ENCODE measurements around the gene RAB21. TPM values are rescaled to one million over a fixed set of nuclear protein-coding genes. Genes with fewer than 3 reads are reported as not detected.
"Not testable (repeated sequence)": the region's sequence is repeated elsewhere in the genome, so short reads cannot be mapped to it uniquely, and the experiment has no call there.

RAB21 gene
- total RNA-seq, 2 donors from 2014 or later: 63.8 to 75.8 TPM

DNA sequence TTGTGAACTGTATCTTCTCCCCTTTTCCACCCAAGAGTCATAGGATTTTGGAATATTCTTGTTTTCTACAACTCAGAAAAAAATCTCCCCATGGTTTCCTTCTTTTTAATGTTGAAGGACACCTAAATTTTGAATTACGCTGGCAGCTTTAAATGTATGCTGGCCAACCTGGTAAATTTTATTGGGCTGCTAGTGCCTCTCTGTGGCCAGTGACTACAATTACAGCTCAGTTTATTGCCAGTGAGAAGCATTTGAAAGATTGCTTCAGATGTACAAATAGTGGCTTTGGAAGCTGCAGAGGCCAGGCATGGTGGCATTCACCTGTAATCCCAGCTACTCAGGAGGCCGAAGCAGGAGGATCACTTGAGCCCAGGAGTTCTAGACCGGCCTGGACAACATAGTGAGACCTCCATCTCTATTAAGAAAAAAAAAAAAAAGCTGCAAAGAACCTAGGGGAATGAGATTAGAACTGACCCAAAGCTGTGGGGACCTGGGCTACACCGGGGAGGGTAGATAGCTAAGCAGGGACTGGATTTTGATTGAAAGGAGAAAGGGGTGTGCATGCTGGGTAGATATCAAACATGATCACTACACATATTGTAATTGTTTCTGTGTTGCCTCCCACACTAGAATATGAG is 7.6 kb upstream of the RAB21 start:
- ATAC-seq: peak; percentile 91
- intact Hi-C loops (cut with DNase I, micrococcal nuclease): loop anchor here in 1 of 2 donors (5.0 kb wide), 1 partner anchor 330 kb away; no protein-coding TSS in a partner anchor
- peak in 1 of 2 donors; percentile 34 for DNase-seq

DNA sequence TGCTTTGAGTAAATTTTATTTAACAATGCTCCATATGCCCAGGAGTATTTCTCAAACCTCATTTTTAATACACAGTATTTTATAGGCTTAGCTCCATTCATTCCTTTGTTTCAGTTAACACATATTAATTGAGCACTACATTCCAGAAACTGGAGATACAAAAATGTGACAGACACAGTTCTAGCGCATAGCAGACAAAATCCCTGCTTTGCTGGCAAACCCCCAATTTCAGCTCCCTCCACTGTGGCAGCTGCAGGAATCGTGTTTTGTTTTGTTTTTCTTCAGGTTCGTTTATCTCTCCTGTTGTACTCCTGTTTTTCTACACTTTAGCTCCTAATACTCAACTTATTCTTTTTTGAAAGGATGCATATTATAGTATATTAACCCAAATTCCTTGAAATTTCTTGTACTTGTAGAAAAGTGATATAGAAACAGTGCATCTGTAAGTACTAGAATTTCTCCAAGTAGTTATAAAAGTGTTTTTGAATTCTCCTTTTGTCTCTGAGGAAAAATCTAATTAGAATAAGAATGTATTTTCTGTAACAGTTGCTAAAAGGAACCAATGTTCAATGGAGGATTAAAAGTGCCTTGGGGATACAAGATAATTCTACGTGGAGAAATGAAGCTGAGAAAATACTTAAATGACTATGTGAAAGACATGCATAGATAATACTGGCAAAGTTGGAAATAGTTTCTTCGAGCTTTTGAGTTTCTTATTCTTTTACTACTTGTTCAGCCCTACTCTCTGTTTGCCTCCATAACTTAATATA is 6.4 kb upstream of the RAB21 start:
- intact Hi-C loops (cut with DNase I, micrococcal nuclease): loop anchor here in 1 of 2 donors (5.0 kb wide), 1 partner anchor 331 kb away; no protein-coding TSS in a partner anchor
- no peak for DNase-seq
- ATAC-seq: no peak

DNA sequence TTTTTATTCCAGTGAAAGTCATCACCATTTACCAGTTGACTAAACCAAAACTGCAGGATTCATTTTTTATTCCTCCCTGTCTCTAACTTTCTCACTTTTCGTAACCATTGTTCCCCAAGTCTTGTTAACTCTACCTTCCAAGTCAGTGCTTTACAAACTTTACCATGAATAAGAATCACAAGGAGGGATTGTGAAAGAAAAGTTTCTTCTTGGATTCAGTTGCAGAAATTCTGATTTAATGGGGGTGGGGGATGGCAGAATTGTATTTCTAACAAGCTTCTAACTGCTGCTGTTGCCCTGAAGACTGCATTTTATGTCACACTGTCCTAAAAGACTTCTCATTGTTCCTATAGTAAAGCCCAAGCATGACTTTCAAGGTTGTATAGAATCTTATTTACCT is 5.0 kb upstream of the RAB21 start:
- no peak for ATAC-seq
- DNase-seq: no peak
- intact Hi-C loops (cut with DNase I, micrococcal nuclease): loop anchor here in 1 of 2 donors (5.0 kb wide), 1 partner anchor 332 kb away; no protein-coding TSS in a partner anchor

DNA sequence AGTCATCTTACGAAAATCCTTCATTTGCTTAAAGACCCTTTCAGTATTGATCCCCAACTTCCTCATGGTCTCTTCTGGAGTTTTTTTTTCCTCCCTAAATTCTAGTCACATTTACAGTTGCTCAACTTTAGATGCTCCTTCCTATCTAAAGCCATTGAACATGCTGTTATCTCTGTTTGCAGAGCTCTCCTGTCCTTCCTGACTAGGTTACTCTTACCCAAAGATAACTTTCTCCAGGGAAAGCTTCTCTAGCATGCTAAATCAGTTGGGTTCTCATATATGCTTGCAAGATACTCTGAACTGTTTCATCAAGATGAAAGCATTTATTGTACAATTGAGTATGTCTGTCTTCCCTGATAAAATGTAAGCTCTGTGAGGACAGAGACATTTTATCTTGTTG is 1.8 kb upstream of the RAB21 start:
- DNase-seq: no peak
- intact Hi-C loops (cut with DNase I, micrococcal nuclease): no loop called here
- ATAC-seq: no peak

DNA sequence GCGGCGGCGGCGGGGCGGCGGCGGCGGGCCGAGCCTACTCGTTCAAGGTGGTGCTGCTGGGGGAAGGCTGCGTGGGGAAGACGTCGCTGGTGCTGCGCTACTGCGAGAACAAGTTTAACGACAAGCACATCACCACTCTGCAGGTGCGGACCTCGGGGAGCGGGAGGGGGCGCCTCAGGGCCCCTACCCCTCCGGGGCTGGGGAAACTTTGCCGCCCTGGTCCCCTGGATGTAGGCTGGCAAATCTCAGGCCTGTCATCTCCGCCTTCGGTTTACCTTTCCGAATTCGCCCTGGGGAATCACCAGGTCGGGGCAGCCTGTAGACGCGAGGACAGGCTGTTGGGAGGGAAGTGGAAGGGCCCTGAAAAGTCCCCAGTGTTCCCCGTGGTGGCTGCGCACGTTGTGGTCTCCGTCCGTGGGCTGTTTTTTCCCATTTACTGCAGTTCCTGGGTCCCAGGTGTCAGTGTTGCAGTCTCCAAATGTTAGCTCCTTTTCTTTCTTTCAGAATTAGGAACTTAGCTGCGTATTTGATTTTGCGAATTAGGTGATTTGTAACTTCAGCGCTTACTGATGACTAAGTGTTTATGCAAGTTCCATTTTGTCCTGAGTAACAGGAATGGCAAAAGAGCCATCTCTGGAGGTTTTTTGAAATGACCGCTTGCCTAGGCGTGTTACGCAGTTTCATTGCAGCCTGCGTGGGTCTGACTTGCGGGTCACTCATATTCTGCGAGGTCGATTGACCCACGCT is 656 bp downstream of the RAB21 start:
- ATAC-seq (peak; percentile 35), DNase-seq (peak; percentile 20 to 52)
- intact Hi-C loops (cut with DNase I, micrococcal nuclease): no loop called here

DNA sequence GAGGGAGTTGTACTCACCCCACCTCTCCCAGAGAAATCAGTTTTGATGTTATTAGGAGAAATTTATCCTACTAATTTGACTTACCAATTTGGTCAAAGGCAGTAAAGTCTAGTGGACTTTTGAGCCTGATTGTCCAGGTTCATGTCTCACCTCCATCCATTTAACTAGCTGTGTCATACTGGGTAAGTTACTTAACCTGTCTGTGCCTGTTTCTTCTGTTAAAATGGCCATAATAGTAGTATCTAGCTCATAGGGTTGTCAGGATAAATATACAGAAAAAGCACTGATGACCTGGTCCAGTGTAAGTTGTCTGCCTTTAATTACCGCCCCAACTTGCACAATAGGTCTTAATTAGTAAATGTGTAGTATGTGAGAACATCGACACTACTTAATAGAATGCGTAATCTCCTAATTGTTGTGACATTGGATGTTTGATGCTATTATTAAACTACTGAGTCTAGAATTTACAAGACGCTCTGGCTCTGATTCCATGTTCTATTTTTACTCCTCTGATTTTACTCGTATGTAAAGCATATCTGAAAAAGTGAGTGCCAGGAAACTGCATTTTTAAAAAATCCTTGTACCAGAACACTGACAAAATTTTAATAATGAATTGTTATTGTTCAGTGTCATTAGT is 1.5 kb downstream of the RAB21 start:
- ATAC-seq (no peak), DNase-seq (no peak)
- intact Hi-C loops (cut with DNase I, micrococcal nuclease): no loop called here

DNA sequence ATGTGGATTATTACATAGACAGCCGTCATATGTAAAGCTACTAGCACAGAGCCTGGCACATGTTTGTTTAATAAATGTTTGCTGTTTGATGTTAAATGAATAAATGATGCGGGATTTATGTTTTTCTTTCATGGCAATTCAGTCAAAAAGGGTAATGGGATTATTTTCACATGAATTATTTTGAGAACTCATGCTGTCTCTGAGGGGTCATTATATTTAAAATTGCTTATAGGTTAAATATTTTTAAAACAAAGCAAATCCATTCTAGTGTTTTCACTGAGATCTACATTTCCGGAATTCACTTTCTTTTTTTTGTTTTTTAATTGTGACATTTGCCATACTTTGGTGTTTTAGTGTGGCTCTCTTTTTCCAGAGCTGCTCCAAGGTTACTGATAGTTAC is 5.3 kb downstream of the RAB21 start:
- no peak for DNase-seq
- intact Hi-C loops (cut with DNase I, micrococcal nuclease): no loop called here
- no peak for ATAC-seq

DNA sequence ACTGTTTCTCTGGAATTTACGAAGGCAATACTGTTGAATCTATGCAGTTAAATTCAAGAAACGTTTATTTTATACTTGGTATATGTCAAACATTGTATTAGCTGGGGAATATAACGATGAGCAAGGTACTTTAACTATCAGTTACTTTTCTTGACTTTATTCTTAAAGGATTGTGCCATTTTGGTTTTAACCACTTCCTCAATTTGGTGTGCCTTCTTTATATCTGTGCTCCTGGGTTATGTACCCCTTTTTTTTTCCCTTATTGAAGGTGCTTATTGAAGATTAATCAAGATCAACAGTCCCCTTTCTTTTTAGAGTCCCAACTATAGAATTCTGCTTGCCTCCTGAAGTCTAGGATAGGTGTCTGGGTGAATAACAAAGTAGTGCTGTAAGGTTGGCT is 5.8 kb downstream of the RAB21 start:
- no peak for DNase-seq
- intact Hi-C loops (cut with DNase I, micrococcal nuclease): no loop called here
- no peak for ATAC-seq

DNA sequence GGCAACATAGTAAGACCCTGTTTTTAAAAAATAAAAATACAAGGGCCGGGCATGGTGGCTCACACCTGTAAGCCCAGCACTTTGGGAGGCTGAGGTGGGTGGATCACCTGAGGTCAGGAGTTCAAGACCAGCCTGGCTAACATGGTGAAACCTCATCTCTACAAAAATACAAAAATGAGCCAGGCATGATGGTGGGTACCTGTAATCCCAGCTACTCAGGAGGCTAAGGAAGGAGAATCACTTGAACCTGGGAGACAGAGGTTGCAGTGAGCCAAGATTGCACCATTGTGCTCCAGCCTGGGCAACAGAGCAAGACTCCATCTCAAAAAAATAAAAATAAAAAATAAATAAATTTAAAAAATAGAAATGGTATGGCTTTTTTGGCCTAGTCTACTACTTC is 6.7 kb downstream of the RAB21 start:
- ATAC-seq; intact Hi-C loops (cut with DNase I, micrococcal nuclease); DNase-seq: not testable (repeated sequence)

DNA sequence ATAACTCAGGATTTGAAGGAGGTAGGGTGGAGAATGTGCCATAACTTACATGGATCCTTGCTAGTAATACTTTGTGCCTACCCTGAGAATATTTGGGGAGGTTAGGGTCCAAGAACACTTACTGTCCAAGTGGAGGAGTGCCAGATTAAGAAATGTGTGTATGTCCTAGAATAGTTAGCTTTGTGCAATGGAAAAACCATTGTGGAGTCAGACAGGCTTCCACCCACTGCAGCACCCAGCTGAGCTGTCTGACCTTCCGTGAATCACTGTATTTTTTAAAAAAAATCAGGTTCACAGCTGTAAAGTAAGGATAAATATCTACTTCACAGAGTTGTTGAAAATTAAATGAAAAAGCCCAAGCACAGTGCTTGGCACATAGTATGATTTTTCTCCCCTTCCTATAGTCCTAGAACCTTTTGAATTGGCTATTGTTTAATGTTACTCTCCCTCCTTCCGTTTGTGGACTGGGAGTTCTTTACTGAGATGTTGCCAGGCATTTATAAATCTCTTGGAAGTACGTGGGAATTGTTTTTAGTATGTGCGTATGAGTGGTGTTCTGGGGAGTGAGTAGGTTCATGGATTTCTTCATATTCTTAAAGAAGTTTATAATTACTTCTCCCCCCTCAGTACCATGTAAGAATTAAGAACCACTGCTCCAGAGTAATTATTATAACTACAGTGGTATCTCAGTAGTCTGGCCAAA is 9.2 kb downstream of the RAB21 start:
- intact Hi-C loops (cut with DNase I, micrococcal nuclease): no loop called here
- DNase-seq (no peak), ATAC-seq (no peak)

DNA sequence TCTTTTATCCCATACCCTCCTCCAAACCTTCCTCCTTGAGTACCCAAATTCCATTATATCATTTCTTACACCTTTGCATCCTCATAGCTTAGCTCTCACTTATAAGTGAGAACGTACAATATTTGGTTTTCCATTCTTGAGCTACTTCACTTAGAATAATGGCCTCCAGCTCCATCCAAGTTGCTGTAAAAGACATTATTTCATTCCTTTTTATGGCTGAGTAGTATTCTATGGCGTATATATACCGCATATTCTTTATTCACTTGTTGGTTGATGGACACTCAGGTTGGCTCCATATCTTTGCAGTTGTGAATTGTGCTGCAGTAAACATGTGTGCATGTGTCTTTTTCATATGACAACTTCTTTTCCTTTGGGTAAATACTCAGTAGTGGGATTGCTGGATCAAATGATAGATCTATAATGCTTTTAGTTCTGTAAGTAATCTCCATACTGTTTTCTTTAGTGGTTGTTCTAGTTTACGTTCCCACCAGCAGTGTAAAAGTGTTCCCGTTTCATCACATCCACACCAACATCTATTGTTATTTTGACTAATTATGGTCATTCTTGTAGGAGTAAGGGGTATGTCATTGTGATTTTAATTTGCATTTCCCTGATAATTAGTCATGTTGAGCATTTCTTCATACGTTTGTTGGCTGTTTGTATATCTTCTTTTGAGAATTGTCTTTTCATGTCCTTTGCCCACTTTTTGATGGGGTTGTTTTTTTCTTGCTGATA is 10.1 kb downstream of the RAB21 start:
- ATAC-seq: no peak
- DNase-seq: no peak
- intact Hi-C loops (cut with DNase I, micrococcal nuclease): no loop called here

DNA sequence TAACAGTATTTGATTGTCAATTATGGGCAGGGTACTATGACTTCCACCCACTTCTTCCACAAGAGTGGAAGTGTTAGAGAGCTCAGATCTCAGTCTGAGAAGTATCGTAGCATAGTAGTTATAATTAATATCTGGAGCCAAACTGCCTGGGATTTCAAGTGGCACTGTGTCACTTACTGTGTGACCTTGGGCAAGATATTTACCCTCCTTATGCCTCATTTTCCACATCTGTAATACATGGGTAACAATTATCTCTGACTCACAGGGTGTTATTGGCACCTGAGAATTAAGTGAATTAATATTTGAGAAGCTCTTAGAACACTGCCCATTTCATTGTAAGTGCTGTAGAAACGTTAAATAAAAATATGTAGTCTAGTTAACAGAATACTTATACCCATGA is 11.5 kb downstream of the RAB21 start:
- no peak for ATAC-seq
- intact Hi-C loops (cut with DNase I, micrococcal nuclease): no loop called here
- no peak for DNase-seq

DNA sequence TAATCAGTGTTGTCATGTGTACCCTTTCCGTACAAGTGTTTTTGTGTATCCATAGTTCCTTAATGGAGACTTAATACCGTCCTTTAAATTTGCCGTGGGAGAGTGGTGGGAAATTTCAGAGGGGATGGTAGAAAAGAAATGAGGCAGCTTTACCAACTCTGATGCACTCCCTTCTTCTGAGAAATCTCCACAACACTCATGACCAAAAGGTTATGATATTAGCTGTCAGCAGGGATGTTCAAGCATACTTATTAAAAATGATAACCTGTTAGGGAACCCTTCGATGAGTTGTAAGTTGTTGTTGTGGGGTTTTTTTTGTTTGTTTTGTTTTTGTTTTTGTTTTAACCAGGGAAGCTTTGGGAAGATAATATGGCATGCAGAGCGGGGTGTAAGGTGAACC is 12.5 kb downstream of the RAB21 start:
- no peak for ATAC-seq
- intact Hi-C loops (cut with DNase I, micrococcal nuclease): no loop called here

DNA sequence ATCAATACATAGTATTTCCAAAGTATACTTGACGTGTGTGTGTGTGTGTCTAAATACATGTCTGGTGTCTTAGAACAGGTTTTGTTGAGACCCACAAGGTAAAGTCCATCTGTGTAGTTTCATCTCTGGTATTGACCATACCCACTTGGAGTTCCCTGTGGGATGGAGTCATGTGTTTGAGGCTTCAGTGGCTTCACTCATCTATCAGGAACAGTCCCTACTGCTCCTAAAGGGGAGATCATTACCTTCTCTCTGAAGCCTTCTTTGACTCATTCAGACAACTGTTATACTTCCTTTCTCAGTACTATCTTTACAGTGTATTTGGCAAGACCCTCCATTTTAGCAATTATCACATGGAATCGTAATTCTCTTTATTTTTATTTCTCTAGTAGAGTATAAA is 14.2 kb downstream of the RAB21 start:
- ATAC-seq: no peak

More for the DNA sequence above, 12.5 kb downstream of the RAB21 start:
- no peak for DNase-seq

DNA sequence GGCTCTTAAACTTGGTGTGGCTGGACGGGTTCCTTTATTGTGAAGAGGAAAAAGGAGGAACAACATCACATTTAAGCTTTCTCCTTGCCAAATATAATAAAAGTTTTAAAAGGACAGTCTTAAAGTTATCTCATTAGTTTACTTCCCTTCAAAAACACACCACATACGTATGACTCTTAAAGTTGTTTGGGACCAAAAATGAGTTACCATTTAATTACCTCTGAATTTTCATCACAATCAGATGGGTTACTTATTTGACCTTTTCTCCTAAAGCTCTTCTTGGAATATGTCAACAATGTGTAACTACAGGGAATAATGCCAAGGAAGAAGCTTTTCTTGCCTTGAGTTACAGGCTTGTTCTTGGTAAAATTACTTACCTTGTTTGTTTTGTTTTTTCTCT is 16.4 kb downstream of the RAB21 start:
- intact Hi-C loops (cut with DNase I, micrococcal nuclease): no loop called here
- ATAC-seq (peak; percentile 57), DNase-seq (no peak)

More for the DNA sequence above, 14.2 kb downstream of the RAB21 start:
- no peak for DNase-seq
- intact Hi-C loops (cut with DNase I, micrococcal nuclease): no loop called here

DNA sequence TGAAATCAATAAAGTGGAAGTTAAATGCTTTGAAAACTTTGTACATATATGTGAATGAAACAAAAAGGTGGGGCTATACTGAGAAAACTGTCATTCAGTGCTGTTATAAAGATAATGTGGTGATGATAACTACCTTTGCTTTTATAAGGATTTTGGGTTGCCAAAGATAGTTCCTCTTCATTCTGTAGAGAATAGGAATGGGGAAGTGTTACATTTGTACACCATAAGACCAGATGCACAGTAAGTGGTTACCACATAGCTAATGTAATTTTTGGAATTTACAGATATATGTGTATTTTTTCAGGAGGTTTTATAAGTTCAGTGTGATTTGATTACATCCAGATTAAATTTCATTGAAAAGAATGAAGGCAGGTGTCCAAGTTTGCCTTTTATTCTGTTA is 18.1 kb downstream of the RAB21 start:
- ATAC-seq (no peak), DNase-seq (no peak)
- intact Hi-C loops (cut with DNase I, micrococcal nuclease): no loop called here

DNA sequence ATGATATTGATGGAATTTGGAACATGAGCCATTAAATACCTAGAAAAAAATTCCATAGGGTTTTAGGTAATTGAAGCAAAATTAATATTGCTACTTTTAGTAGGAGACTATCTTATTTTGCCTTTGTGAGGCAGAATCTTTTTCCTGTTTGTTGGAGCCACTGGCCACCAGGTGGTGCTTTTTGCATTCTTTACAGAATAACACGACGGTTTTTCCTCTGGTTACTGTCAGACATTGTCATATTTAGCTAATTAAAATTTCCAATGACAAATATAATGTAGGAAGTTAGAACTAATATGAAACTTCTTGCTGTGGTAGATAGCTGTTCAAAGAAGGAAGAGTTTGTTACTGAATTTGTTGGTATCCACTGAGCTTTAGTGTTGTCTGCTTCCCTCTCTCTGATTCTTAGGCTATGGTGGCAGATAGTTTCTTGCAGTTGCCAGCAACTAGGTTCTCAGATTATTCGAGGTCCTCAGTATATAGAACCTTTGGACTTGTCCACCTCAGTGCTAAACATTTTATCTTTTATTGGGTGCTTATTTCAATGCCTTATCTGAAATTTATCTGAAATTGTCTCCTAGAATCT is 25.7 kb downstream of the RAB21 start:
- ATAC-seq (peak; percentile 71), DNase-seq (peak in 1 of 2 donors; percentile 55)
- intact Hi-C loops (cut with DNase I, micrococcal nuclease): no loop called here

DNA sequence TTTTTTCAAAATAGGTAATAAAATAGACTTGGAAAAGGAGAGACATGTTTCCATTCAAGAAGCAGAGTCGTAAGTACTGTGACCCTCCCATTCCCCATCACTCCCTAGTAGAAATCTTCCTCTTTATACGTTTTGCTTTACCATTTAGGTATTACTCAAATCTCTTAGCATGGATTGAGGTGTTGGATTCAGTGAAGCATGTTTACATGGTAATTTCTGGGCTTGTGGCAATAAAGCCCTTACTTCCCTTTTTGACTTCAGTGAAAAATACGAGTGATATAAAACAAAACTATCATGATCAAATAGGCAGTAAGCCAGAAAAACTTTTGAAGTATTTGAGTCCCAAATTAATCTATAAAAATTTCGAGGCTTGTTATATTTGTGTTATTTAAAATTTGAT is 27.4 kb downstream of the RAB21 start:
- DNase-seq: no peak
- no peak for ATAC-seq
- intact Hi-C loops (cut with DNase I, micrococcal nuclease): no loop called here
